CD4-positive, alpha-beta T cell treated with Interleukin-21 for 1 hour (primary cell): Measurements from ENCODE around the gene OR2T1.
"Not testable (repeated sequence)": the region's sequence is repeated elsewhere in the genome, so short reads cannot be mapped to it uniquely, and the experiment has no call there.

Experiments used
- DNase-seq: peaks from one replicate; pipeline ENCODE4 v3.0.0-alpha.2; 2020

OR2T1 gene

DNA sequence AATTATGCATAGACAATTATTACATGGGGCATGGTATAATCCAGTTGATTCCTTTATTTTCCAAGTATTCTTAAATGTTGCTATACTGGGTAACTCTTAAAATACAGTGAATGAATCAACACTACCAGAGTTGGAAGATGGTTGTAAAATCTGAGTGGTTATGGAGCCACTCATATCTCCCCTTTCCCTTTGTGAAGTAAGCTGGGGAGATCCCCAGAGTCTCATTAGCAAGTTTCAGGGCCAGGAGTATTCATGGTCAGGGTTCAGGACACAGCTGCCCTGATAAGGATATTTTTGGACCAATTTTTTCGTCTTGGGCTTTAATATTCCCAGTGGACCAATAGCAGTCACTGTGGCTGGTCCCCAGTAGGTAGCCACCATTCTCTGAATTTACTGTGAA, 35.8 kb downstream of the OR2T1 start:
- not testable (repeated sequence) for DNase-seq

DNA sequence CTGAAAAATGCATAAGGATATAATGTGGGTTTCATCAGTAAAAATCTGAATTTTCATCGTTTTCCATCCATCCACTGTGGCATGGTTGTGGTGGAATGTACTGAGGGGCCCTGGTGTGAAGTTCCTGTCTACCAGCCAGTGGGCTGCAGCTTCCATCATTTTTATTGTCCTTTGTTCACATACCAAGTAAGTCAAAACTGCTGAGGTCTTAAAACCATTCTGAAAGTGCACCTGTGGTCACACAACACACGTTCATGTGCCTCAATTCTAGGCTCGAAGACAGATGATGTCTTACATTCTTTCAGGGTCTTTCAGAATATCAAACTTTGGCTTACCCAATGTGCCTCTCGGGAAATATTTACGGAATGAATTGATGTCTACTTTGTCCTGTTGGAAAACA, 36.4 kb downstream of the OR2T1 start:
- not testable (repeated sequence) for DNase-seq

DNA sequence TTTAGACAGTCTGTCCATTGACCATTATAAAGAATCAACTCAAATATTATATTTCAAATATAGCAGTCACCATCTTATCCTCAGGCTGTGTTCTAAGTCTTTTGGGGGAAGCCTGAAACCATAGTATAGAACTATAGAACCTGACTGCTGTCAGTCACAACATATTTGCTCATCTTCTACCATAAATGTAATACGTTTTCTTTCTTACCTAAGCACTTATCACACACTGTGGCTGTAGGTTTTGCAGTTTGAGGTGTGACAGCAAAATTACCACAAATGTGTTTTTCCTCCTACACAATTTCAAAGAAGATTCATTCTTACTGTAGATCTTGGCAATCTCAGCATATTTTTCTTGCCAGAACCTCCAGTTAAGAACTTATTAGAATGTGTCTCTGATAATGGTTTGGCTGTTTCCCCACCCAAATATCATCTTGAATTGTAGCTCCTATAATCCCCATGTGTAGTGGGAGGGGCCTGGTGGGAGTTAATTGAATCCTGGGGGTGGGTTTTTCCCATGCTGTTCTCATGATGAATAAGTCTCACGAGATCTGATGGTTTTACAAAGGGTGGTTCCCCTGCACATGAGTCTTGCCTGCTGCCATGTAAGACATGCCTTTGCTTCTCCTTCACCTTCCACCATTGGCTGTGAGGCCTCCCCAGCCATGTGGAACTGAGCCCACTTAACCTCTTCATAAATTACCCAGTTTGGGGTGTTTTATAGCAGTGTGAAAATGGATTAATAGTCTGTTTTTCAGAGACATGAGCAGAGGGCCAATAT, 39.8 kb downstream of the OR2T1 start:
- DNase-seq: not testable (repeated sequence)

DNA sequence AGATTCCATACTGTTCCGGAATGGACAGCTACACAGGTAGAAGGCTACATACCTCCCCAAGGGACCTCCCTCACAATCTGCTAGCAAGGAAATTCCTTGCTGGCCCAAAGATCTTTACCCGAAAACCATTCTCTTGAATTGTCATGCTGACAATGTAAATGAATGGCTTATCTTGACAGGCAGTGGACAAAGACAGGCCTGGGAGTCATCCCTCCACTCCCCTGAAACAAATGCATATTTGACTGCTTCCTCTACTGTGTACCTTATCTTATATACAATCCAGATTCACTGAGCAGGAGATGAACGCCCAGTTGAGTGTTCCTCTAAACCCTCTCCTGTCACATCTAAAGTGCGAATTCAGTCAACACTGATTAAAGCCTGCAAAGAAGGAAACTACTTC, 41.8 kb downstream of the OR2T1 start:
- not testable (repeated sequence) for DNase-seq

DNA sequence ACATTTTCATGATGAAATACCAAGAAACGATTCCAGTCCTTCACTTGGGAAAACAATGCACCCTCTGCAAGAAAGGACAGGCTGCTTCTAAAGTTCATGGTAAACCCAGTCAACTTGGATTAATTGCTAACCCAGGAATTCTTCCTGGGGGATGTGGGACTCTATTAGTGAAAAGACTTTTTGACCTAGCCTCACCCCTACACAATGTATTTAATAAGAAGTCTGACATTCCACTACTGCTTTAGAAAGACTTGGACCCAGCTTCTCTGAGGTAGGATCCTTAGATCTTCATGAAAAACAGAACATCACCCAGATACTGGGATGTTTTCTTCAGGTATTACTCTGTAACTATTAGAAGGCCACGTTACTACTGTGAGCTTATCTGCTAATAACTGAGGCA, 42.6 kb downstream of the OR2T1 start, which contains the start of gene OR2T2:
OR2T2 (plus strand) TSS at position 239 of the 400 bp plus-strand sequence. CDS start 7,161 bp downstream, outside the sequence.
- not testable (repeated sequence) for DNase-seq

DNA sequence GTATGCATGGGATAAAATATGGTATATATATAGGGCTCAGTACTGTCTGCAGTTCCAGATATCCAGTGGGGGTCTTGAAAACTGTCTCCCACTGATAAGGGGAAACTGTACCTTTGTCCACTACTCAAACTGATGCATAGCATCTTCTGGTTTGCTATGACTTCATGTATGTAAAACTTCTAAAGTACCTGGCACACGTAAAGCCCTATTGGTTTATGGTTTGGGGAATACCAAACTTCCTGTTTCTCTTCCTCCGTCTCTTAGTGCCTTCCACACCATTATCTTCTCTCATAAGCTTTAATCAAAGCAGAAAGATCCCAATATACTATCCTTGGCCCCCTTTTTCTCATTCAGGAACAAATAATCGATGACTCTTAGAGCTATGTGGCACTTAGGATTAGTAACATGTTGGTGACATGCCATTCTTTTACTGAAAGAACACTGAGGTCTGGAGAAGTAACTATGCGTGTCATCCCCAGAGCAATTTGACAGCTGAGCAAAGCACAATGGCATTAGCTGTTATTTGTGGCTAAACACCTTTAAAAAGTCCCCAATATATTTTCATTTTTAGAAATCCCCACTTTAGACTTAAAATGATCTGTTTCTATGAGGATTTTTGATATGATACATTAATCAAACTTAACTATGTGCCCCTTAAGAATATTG, 45.7 kb downstream of the OR2T1 start:
- not testable (repeated sequence) for DNase-seq

DNA sequence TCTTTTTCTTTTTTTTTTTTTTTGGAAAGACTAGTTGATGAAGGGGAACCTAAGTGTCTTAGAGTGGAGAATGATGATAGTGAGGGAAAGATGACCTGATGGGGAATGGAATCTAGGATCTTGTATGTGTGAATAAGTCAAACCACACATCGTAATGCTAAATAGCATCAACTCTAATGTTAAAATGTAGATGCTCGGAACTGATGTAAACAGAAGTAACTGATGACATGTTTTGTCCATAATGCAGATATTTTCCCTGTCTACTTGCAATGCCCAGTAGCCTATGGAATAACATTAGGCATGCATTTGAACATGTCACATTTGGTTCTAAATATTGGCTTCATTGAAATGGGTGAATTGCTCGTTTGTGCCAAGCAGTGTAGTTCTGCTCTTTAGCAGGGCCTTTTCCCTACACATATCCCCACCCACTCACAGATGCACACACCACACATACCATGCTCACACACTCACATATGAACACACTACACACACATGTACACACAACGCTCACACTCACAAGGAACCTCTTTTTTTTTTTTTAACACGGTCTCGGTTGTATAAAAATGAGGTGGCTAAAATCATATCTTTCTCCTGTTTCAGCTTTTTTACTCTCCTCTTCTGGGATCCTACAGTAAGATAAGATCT, 47.1 kb downstream of the OR2T1 start:
- not testable (repeated sequence) for DNase-seq

DNA sequence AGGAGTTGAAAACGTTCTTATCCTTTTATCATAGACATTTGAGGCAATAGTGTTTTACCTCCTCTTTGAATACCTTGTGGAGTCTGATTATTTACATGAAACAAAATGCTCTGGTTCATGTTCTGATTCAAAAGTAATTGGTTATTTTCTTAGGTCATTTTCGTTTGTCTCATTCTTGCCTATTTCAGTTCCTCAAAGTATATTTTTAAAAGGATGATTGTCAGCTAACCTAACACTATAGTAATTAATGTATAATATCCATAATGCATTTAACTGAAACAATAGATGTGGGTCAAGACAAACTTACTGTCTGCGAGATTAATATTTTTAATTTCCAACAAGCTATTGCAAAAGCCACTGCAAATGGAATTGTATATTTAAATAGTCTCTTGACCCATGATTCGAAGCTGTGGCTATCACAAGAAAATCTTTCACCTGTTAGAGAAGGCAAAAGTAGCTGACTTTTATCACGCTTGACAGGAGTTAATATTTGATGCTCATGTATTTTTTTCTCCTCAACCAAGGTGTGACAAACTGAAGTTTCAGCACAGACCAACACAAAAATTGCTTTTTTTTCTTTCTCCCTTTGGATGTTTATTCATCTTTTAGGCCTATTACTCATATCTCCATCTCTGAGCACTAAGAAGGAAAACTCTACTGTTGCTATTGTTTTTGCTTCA, 47.8 kb downstream of the OR2T1 start:
- not testable (repeated sequence) for DNase-seq

DNA sequence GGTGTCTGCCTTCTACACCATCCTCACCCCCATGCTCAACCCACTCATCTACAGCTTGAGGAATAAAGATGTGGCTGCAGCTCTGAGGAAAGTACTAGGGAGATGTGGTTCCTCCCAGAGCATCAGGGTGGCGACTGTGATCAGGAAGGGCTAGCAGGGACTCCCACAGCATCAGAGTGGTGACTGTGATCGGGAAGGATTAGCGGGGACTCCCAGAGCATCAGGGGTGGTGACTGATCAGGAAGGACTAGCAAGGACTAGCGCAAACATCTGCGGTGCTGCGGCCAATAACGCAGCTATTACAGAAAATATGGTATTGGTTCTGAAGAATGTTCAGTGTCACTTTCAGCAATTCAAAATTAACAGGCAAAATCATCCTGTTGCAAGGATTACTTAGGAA, 50.8 kb downstream of the OR2T1 start:
- not testable (repeated sequence) for DNase-seq

DNA sequence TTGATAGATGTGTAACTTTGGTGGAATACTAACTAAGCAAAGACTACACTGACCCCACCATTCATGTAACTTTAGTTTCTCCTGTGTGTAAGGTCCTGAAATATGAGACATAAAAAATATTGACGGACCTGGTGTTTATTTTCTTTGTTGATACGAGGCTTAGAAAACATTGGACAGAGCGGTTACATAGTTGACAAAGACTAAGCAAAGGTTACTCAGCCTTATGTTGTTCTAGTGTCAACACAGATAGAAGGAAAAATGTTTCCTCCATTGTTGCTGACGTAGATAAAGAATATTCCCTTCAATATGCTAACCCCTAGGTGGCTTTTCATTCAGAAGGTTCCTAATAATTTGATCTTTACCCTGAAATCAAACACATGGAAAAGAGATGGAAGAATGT, 52.2 kb downstream of the OR2T1 start:
- not testable (repeated sequence) for DNase-seq

DNA sequence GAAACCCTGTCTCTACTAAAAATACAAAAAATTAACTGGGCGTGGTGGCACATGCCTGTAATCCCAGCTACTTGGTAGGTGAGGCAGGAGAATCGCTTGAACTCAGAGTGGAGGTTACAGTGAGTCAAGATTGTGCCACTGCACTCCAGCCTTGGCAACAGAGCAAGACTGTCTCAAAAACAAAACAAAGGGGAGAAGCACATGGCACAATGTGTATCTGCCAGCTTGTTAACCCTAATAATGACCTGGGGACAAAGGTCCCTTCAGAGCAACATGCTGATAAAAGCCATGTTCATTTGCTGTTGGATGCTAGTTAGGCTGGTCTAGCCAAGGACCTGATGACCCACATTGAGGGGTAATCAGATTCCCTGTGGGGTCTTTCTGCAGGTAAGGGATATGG, 53.8 kb downstream of the OR2T1 start:
- DNase-seq: not testable (repeated sequence)
